GM19395 (cell line): ENCODE data around the gene ATG5.
A peak's percentile ranks its signal among the peaks of the same experiment; 100 is the strongest.
"Not testable (repeated sequence)": the region's sequence is repeated elsewhere in the genome, so short reads cannot be mapped to it uniquely, and the experiment has no call there.

Experiments used
- ATAC-seq: cut with Tn5 transposase; IDR thresholded peaks from one replicate; pipeline ENCODE4 v1.9.1; 2021; ENCODE audit warnings: mild to moderate bottlenecking, moderate library complexity; ENCODE audit not compliant: unreplicated experiment

Gene ATG5

GRCh38 chr6:106315765-106316374, 9.7 kb downstream of the ATG5 start:
- no peak for ATAC-seq

- no peak for ATAC-seq
Observed at GRCh38 chr6:106309766-106310373, 15.7 kb downstream of the ATG5 start.

GRCh38 chr6:106308985-106309384, 16.6 kb downstream of the ATG5 start:
- ATAC-seq = no peak

GRCh38 chr6:106305740-106306139, 19.8 kb downstream of the ATG5 start:
- ATAC-seq = no peak

GRCh38 chr6:106300944-106301343, 24.6 kb downstream of the ATG5 start:
- no peak for ATAC-seq

GRCh38 chr6:106300020-106300780, 25.4 kb downstream of the ATG5 start:
- ATAC-seq = no peak

GRCh38 chr6:106293116-106293515, 32.4 kb downstream of the ATG5 start:
- no peak for ATAC-seq

- no peak for ATAC-seq
Observed at GRCh38 chr6:106290954-106291353, 34.6 kb downstream of the ATG5 start.

- no peak for ATAC-seq
Observed at GRCh38 chr6:106290032-106290431, 35.5 kb downstream of the ATG5 start.

- ATAC-seq = no peak
Observed at GRCh38 chr6:106287215-106287614, 38.3 kb downstream of the ATG5 start.

GRCh38 chr6:106286746-106287145, 38.8 kb downstream of the ATG5 start:
- ATAC-seq = no peak

- ATAC-seq = no peak
Observed at GRCh38 chr6:106283481-106283880, 42.1 kb downstream of the ATG5 start.

- no peak for ATAC-seq
Observed at GRCh38 chr6:106281661-106282060, 43.9 kb downstream of the ATG5 start.

- ATAC-seq = no peak
Observed at GRCh38 chr6:106281088-106281487, 44.5 kb downstream of the ATG5 start.

GRCh38 chr6:106279179-106279578, 46.4 kb downstream of the ATG5 start:
- ATAC-seq = no peak

- no peak for ATAC-seq
Observed at GRCh38 chr6:106275692-106276091, 49.9 kb downstream of the ATG5 start.

- peak; percentile 77 for ATAC-seq
Observed at GRCh38 chr6:106273087-106273486, 52.5 kb downstream of the ATG5 start.

GRCh38 chr6:106272287-106272686, 53.3 kb downstream of the ATG5 start:
- ATAC-seq = no peak

GRCh38 chr6:106270414-106270813, 55.1 kb downstream of the ATG5 start:
- ATAC-seq = no peak

GRCh38 chr6:106269268-106269919, 56.2 kb downstream of the ATG5 start:
- ATAC-seq = not testable (repeated sequence)

- not testable (repeated sequence) for ATAC-seq
Observed at GRCh38 chr6:106268500-106268899, 57.1 kb downstream of the ATG5 start.

GRCh38 chr6:106264433-106264832, 61.1 kb downstream of the ATG5 start:
- not testable (repeated sequence) for ATAC-seq
